Cardiac fibroblast (primary cell): ENCODE measurements around the gene SETD5.

Experiments
- DNase-seq, 2 donors: peaks; one replicate each; pipeline versions ENCODE4 v3.0.0 to v3.0.0-alpha.2; 2010; ENCODE audit warnings: low read depth in 2 of 2
- H3K4me3 ChIP-seq, 2 donors: replicated peaks in 1 of 2; 1 replicate in 1 of 2; 2 replicates in 1 of 2; pipeline ENCODE4 v1.5.1; 2011; ENCODE audit warnings: low read depth in 2 of 2, low read length in 2 of 2, mild to moderate bottlenecking in 2 of 2, moderate library complexity in 1 of 2
- CTCF ChIP-seq: IDR thresholded peaks from one replicate; pipeline ENCODE4 v1.5.1; 2011; ENCODE audit warnings: low read depth, mild to moderate bottlenecking, low read length, inconsistent platforms

The SETD5 gene

DNA sequence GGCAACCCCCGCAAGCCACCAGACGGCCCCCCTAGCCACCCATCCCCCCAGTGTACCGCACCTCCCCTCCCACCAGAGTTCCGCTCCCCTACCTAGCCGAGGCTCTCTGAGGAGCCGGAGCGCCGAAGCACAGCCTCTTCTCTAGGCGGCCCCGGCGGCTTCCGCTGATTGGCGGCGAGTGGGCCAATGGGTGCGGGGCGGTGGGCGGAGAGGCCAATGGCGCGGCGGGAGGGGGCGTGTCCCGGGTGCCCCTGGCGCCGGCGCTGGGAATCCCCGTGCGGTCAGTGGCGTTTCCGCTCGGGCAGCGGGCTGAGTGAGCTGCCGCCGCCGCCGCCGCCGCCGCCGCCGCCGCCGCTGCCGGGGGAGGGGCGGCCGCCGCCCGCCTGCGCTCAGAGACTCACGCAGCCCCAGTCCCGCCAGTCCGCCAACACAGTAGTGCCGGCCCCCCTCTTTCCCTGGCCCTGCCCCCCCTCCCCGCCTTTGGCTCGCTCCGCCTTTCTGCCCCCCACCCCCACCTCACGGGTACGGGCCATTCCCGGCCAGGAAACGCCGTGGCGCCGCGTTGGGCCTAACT is at the start of gene SETD5:
Gene SETD5, plus strand, starts transcription at position 284 of the 574 bp plus-strand sequence. CDS start 31,324 bp downstream, outside the sequence.
- peak; percentile 97 to 99 for DNase-seq
- no peak for TF ChIP-seq CTCF
- peak within 1 kb of the TSS; percentile 92 to 96 for H3K4me3 ChIP-seq

- H3K4me3 ChIP-seq = no peak overlapping the region
- DNase-seq = peak; percentile 41 to 60
Measured at GRCh38 chr3:9347887-9348286, 49.5 kb upstream of the SETD5 start.

DNA sequence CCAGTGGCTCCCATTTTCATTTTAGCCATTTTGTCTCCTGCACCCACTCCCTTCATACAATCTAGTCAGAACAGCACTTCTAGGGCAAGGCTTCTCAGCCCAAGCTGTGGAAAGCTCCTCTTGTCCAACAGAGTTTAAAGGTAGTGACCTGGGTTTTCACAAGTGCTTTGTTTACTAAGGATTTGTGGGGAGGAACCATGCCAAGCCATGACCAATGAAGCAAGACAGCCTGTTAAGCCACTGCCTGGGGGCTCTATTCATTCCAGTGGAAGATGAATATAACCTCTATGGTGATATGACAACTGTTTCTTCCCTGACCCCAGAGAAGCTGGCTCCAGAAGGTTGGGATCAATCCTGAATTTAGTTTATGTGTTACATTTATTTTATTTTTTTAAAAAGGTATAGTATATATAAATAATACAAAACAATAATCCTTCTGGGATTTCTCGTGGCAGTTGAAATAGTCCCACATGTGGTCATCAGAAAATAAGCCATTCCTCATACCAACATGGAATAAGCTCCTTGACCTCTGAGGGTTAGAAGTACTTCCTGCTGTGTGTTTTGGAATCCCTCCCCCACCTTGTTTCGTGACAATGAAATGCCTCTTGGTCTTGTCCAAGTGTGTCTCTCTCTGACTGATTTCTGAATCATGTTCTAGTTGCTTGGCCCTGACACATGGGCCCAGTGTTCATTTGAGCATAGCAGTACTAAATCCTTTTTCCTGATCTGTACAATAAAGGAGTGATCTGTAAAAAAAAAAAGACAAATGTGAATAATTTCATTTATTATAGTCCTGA is 47.9 kb upstream of the SETD5 start:
- peak; percentile 60 to 94 for DNase-seq
- no peak for TF ChIP-seq CTCF
- no peak overlapping the region for H3K4me3 ChIP-seq

More at GRCh38 chr3:9347887-9348286, 49.5 kb upstream of the SETD5 start:
- TF ChIP-seq CTCF = no peak

GRCh38 chr3:9351709-9352126 is 45.7 kb upstream of the SETD5 start:
- TF ChIP-seq CTCF = no peak
- H3K4me3 ChIP-seq = no peak overlapping the region
- no peak for DNase-seq

GRCh38 chr3:9352917-9353752 is 44.3 kb upstream of the SETD5 start:
- peak; percentile 92 for TF ChIP-seq CTCF
- no peak overlapping the region for H3K4me3 ChIP-seq
- DNase-seq = peak; percentile 79 to 83

DNA sequence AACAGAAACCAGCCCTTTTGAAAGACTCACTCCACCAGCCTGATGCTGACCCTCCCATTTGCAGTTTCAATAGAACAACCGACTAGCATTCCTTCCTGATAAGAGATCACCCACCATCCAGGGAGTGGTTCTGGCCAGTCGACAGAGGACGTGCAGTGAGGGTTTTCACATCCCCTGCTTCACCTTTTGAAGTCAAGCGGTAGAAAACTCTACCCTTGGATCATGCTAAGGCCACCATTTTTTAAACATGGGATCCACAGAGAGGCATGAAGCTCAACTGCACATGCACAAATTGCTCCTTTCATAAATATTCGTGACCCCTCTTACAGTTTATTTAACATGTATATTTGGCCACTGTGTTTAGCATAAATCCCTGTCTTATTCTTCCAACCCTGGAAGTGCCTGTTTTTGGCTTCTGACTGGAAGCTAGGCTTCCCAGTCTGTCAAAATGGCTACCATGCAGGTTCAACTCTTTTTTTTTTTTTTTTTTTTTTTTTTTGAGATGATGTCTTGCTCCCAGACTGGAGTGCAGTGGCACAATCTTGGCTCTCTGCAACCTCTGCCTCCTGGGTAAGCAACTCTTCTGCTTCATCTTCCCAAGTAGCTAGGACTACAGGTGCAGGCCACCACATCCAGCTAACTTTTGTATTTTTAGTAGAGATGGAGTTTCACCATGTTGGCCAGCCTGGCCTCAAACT is 35.6 kb upstream of the SETD5 start:
- TF ChIP-seq CTCF = no peak
- H3K4me3 ChIP-seq = peak overlapping the region in 1 of 2 donors; percentile 69

More for the DNA sequence above, 35.6 kb upstream of the SETD5 start:
- no peak for DNase-seq
